Measurements from ENCODE around the gene LDLR. TPM values are rescaled to one million over a fixed set of nuclear protein-coding genes. Genes with fewer than 3 reads are reported as not detected.
"Not testable (repeated sequence)": the region's sequence is repeated elsewhere in the genome, so short reads cannot be mapped to it uniquely, and the experiment has no call there.

Gene LDLR
- polyA plus RNA-seq, 2 of the 4 experiments (the other 2 are of a cell fraction): 29.2 to 55.8 TPM

DNA sequence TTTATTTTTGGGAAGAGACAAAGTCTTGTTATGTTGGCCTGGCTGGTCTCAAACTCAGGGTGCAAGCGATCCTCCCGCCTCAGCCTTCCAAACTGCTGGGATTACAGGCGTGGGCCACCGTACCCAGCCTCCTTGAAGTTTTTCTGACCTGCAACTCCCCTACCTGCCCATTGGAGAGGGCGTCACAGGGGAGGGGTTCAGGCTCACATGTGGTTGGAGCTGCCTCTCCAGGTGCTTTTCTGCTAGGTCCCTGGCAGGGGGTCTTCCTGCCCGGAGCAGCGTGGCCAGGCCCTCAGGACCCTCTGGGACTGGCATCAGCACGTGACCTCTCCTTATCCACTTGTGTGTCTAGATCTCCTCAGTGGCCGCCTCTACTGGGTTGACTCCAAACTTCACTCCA lies 27.2 kb downstream of the LDLR start:
- Histone ChIP-seq H3K4me3 (no peak overlapping the region), H3K4me2 (no peak overlapping the region), H3K4me1 (no peaks in the 10 kb centered on the region), H3K27ac (no peak overlapping the region), H3K9me3 (no peaks in the 10 kb centered on the region)
- CTCF ChIA-PET: interaction anchor here (0.6 to 1.6 kb wide), 2 partner anchors 9 to 76 kb away, joined by 4 to 11 read pairs; no protein-coding TSS in a partner anchor
- 94% methylated on average over 9 of the region's 9 CpGs for WGBS (ENCODE audit: missing lambda C conversion rate)
- no peak for TF ChIP-seq MAZ (IDR thresholded peaks at IDR 0.05; ENCODE audit: borderline replicate concordance, low read depth, low read length)
- TF ChIP-seq, protein P1, sequence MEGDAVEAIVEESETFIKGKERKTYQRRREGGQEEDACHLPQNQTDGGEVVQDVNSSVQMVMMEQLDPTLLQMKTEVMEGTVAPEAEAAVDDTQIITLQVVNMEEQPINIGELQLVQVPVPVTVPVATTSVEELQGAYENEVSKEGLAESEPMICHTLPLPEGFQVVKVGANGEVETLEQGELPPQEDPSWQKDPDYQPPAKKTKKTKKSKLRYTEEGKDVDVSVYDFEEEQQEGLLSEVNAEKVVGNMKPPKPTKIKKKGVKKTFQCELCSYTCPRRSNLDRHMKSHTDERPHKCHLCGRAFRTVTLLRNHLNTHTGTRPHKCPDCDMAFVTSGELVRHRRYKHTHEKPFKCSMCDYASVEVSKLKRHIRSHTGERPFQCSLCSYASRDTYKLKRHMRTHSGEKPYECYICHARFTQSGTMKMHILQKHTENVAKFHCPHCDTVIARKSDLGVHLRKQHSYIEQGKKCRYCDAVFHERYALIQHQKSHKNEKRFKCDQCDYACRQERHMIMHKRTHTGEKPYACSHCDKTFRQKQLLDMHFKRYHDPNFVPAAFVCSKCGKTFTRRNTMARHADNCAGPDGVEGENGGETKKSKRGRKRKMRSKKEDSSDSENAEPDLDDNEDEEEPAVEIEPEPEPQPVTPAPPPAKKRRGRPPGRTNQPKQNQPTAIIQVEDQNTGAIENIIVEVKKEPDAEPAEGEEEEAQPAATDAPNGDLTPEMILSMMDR (IDR thresholded peaks at IDR 0.05): no peak
- TF ChIP-seq HDAC2 (IDR thresholded peaks at IDR 0.05): no peak
- no peak for TF ChIP-seq ATOH8 (CRISPR knock-in tag; IDR thresholded peaks at IDR 0.05; ENCODE audit: low read depth)
- TF ChIP-seq, protein P2, sequence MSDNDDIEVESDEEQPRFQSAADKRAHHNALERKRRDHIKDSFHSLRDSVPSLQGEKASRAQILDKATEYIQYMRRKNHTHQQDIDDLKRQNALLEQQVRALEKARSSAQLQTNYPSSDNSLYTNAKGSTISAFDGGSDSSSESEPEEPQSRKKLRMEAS (IDR thresholded peaks at IDR 0.05): no peak
- TF ChIP-seq, protein P3, sequence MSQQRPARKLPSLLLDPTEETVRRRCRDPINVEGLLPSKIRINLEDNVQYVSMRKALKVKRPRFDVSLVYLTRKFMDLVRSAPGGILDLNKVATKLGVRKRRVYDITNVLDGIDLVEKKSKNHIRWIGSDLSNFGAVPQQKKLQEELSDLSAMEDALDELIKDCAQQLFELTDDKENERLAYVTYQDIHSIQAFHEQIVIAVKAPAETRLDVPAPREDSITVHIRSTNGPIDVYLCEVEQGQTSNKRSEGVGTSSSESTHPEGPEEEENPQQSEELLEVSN (IDR thresholded peaks at IDR 0.05; ENCODE audit: borderline replicate concordance, low read depth): no peak
- TF ChIP-seq NPAS2 (CRISPR knock-in tag; IDR thresholded peaks at IDR 0.05; ENCODE audit: borderline replicate concordance): no peak
- no peak for TF ChIP-seq CBX2 (IDR thresholded peaks at IDR 0.05; ENCODE audit: borderline replicate concordance, low read depth)
- TF ChIP-seq ZNF302 (CRISPR knock-in tag; IDR thresholded peaks at IDR 0.05): no peak
- TF ChIP-seq FOXS1 (CRISPR knock-in tag; IDR thresholded peaks at IDR 0.05): no peak
- no peak for TF ChIP-seq FOSB (CRISPR knock-in tag; IDR thresholded peaks at IDR 0.05)
- no peak for TF ChIP-seq RAD21 (conservative IDR thresholded peaks at IDR 0.05 in 1 of 2, IDR thresholded peaks at IDR 0.05 in 1 of 2)
- no peak for TF ChIP-seq NR3C1 (IDR thresholded peaks at IDR 0.05)
- TF ChIP-seq ELK1 (IDR thresholded peaks at IDR 0.05; ENCODE audit: low read depth, low read length): no peak
- TF ChIP-seq RNF2 (IDR thresholded peaks at IDR 0.05; ENCODE audit: borderline replicate concordance, low read depth): no peak
- TF ChIP-seq GATA3 (IDR thresholded peaks at IDR 0.05; ENCODE audit: borderline replicate concordance): no peak
- no peak for TF ChIP-seq BHLHE40 (IDR thresholded peaks at IDR 0.05; ENCODE audit: low read depth, low read length)
- DNase-seq (ENCODE audit: low read depth in 1 of 2, low spot score in 1 of 2): no peak
- POLR2A ChIA-PET: no interaction called here
- no peak for ATAC-seq
- no peak for FAIRE-seq

- H3K4me1 ChIP-seq; H3K4me3 ChIP-seq; DNase-seq (ENCODE audit: low read depth in 1 of 2, low spot score in 1 of 2); H3K4me2 ChIP-seq; POLR2A ChIA-PET; H3K9me3 ChIP-seq; ATAC-seq; H3K27ac ChIP-seq; FAIRE-seq: not testable (repeated sequence)
- WGBS (ENCODE audit: missing lambda C conversion rate): 97% methylated on average over 17 of the region's 17 CpGs
- CTCF ChIA-PET: interaction anchor here (0.6 to 1.9 kb wide), 3 partner anchors 8 to 261 kb away, joined by 4 to 7 read pairs (median 4); no protein-coding TSS in a partner anchor
These were observed 32.7 kb downstream of the LDLR start for GRCh38 chr19:11121963-11122362.

- ChIA-PET POLR2A (no interaction called here), CTCF (interaction anchor here (1.1 to 1.7 kb wide), 2 partner anchors 181 to 243 kb away, joined by 3 to 4 read pairs; no protein-coding TSS in a partner anchor)
- WGBS (ENCODE audit: missing lambda C conversion rate): 94% methylated on average over 12 of the region's 13 CpGs
These were observed 33.9 kb downstream of the LDLR start for GRCh38 chr19:11123114-11123513.

GRCh38 chr19:11124157-11124556 lies 34.9 kb downstream of the LDLR start:
- H3K4me1 ChIP-seq; H3K27ac ChIP-seq; H3K4me3 ChIP-seq; H3K4me2 ChIP-seq; H3K9me3 ChIP-seq; DNase-seq (ENCODE audit: low read depth in 1 of 2, low spot score in 1 of 2); POLR2A ChIA-PET; ATAC-seq; FAIRE-seq: not testable (repeated sequence)
- CTCF ChIA-PET: interaction anchor here (0.6 to 5.0 kb wide), 5 partner anchors 80 to 182 kb away, joined by 3 to 31 read pairs (median 5); no protein-coding TSS in a partner anchor
- 94% methylated on average over 4 of the region's 4 CpGs for WGBS (ENCODE audit: missing lambda C conversion rate)

More at GRCh38 chr19:11123114-11123513, 33.9 kb downstream of the LDLR start:
- H3K4me2 ChIP-seq: no peak overlapping the region
- no peaks in the 10 kb centered on the region for H3K4me1 ChIP-seq
- DNase-seq (ENCODE audit: low read depth in 1 of 2, low spot score in 1 of 2) (no peak), ATAC-seq (0 out of 6 replicates have a peak, but pooled peaks of 1 of the 2 experiments have one; percentile 21), FAIRE-seq (no peak)
- H3K4me3 ChIP-seq: no peak overlapping the region
- TF ChIP-seq NPAS2 (CRISPR knock-in tag; IDR thresholded peaks at IDR 0.05; ENCODE audit: borderline replicate concordance): no peak
- TF ChIP-seq, protein P4, sequence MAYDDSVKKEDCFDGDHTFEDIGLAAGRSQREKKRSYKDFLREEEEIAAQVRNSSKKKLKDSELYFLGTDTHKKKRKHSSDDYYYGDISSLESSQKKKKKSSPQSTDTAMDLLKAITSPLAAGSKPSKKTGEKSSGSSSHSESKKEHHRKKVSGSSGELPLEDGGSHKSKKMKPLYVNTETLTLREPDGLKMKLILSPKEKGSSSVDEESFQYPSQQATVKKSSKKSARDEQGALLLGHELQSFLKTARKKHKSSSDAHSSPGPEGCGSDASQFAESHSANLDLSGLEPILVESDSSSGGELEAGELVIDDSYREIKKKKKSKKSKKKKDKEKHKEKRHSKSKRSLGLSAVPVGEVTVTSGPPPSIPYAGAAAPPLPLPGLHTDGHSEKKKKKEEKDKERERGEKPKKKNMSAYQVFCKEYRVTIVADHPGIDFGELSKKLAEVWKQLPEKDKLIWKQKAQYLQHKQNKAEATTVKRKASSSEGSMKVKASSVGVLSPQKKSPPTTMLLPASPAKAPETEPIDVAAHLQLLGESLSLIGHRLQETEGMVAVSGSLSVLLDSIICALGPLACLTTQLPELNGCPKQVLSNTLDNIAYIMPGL (CRISPR knock-in tag; IDR thresholded peaks at IDR 0.05; ENCODE audit: borderline replicate concordance): no peak
- H3K27ac ChIP-seq: no peak overlapping the region
- H3K9me3 ChIP-seq: no peaks in the 10 kb centered on the region
